GM12878 (cell line): ENCODE results near the gene DLL1. TPM values are rescaled to one million over a fixed set of nuclear protein-coding genes. Genes with fewer than 3 reads are reported as not detected.

ENCODE experiments used
- ATAC-seq: fragments of 200-7000 bp; cut with Tn5 transposase; 3 replicates; pipeline ENCODE4 v1.9.1; 2020; ENCODE audit warnings: mild to moderate bottlenecking, moderate library complexity
- BruUV-seq: library from RNA; stranded (reverse); fragments of 400-500 nt; replicated peaks from 2 replicates; lab custom pipeline; 2021; lab: Mats Ljungman, UMichigan
- CTCF ChIA-PET: fragments of 300-600 bp; sonication (Branson Sonifier 250); formaldehyde crosslinking; extraction: SDS; loops from one replicate; lab custom pipeline; 2021; ENCODE audit warnings: inconsistent platforms; lab: Yijun Ruan, JAX
- POLR2A ChIA-PET: fragments of 350-600 bp; formaldehyde crosslinking; extraction: SDS; loops from one replicate; lab custom pipeline; 2021; ENCODE audit warnings: inconsistent platforms; lab: Charles Lee
- RAD21 ChIA-PET: fragments of 300-600 bp; sonication (Branson Sonifier 250); formaldehyde crosslinking; loops from one replicate; lab custom pipeline; 2023; ENCODE audit warnings: antibody characterized with exemption; ENCODE audit not compliant: unreplicated experiment; lab: Charles Lee
- SMC1A ChIA-PET: fragments of 300-600 bp; sonication (Branson Sonifier 250); formaldehyde crosslinking; loops from one replicate; lab custom pipeline; 2023; ENCODE audit not compliant: unreplicated experiment, uncharacterized antibody; lab: Charles Lee
- DNase-seq: peaks from one replicate; pipeline ENCODE4 v3.0.0-alpha.2; 2011; ENCODE audit warnings: low read depth, low spot score
- FAIRE-seq: peaks from 3 replicates; lab custom pipeline; 2011; peaks lifted over from hg19 to GRCh38; lab: Jason Lieb, UNC
- H2AFZ ChIP-seq: 2 replicates; pipeline ENCODE4 v1.6.0; 2011; ENCODE audit warnings: low read depth, low read length, control low read depth; ENCODE audit not compliant: control insufficient read depth
- H3K27ac ChIP-seq: 2 replicates; pipeline ENCODE4 v1.5.1; 2011; ENCODE audit warnings: control low read depth; ENCODE audit not compliant: control insufficient read depth, insufficient read depth
- H3K27me3 ChIP-seq, 2 experiments: replicated peaks in 1 of 2; 2 replicates each; pipeline versions ENCODE4 v1.6.0 to v1.6.1; 2011; ENCODE audit warnings: low read length in 1 of 2; ENCODE audit not compliant: control insufficient read depth in 2 of 2, insufficient read depth in 2 of 2
- H3K36me3 ChIP-seq, 2 experiments: 2 replicates each; pipeline ENCODE4 v1.5.1; 2011; ENCODE audit warnings: low read length in 1 of 2; ENCODE audit not compliant: control insufficient read depth in 2 of 2, insufficient read depth in 2 of 2
- H3K4me1 ChIP-seq: 2 replicates; pipeline ENCODE4 v1.6.1; 2011; ENCODE audit warnings: mild to moderate bottlenecking, low read length, moderate library complexity, mixed read lengths; ENCODE audit not compliant: control insufficient read depth, insufficient read depth
- H3K4me2 ChIP-seq: 2 replicates; pipeline ENCODE4 v1.6.0; 2011; ENCODE audit warnings: control low read depth; ENCODE audit not compliant: control insufficient read depth, insufficient read depth
- H3K4me3 ChIP-seq: fragments of 200-600 bp; sonication (generic); 2 replicates; pipeline ENCODE4 v1.5.1; 2016
- H3K79me2 ChIP-seq: 2 replicates; pipeline ENCODE4 v1.6.0; 2011; ENCODE audit warnings: low read length; ENCODE audit not compliant: control insufficient read depth, insufficient read depth
- H3K9ac ChIP-seq: 2 replicates; pipeline ENCODE4 v1.8.0; 2011; ENCODE audit warnings: low read length, control low read depth, mixed read lengths; ENCODE audit not compliant: control insufficient read depth, insufficient read depth
- H3K9me3 ChIP-seq: replicated peaks from 3 replicates; pipeline ENCODE4 v1.5.1; 2011; ENCODE audit warnings: mild to moderate bottlenecking, low read length; ENCODE audit not compliant: control insufficient read depth, insufficient read depth
- H4K20me1 ChIP-seq: 2 replicates; pipeline ENCODE4 v1.6.0; 2011; ENCODE audit not compliant: control insufficient read depth, insufficient read depth
- BHLHE40 ChIP-seq, 2 experiments: fragments of 450-650 bp in 1 of 2; IDR thresholded peaks; 2 replicates each; pipeline ENCODE4 v1.6.1; 2011 to 2017; ENCODE audit warnings: low read depth in 2 of 2, borderline replicate concordance in 1 of 2, improper control_type of control experiment in 1 of 2, low read length in 1 of 2, mild to moderate bottlenecking in 1 of 2
- CBX3 ChIP-seq: fragments of 200-600 bp; sonication (generic); IDR thresholded peaks from 2 replicates; pipeline ENCODE4 v1.6.1; 2016; ENCODE audit warnings: low read depth, borderline replicate concordance
- CHD1 ChIP-seq: IDR thresholded peaks from 2 replicates; pipeline ENCODE4 v1.6.1; 2012; ENCODE audit warnings: low read depth, low read length, improper control_type of control experiment
- CREM ChIP-seq: IDR thresholded peaks from 2 replicates; pipeline ENCODE4 v1.6.1; 2014; ENCODE audit warnings: antibody characterized with exemption, low read depth
- ELK1 ChIP-seq: IDR thresholded peaks from 2 replicates; pipeline ENCODE4 v1.6.1; 2012; ENCODE audit warnings: low read depth, low read length, improper control_type of control experiment
- EZH2 ChIP-seq: IDR thresholded peaks from 2 replicates; pipeline ENCODE4 v1.6.1; 2012; ENCODE audit warnings: low read depth, mild to moderate bottlenecking, control low read depth, inconsistent platforms, low read length, borderline replicate concordance; ENCODE audit not compliant: control insufficient read depth
- GATAD2B ChIP-seq: fragments of 450-650 bp; conservative IDR thresholded peaks from 2 replicates; pipeline ENCODE4 v1.6.1; 2017; ENCODE audit warnings: low read depth, mild to moderate bottlenecking, moderate library complexity
- JUND ChIP-seq: IDR thresholded peaks from 2 replicates; pipeline ENCODE4 v1.6.1; 2012; ENCODE audit warnings: low read depth, mild to moderate bottlenecking, low read length, improper control_type of control experiment, moderate library complexity
- KAT2A ChIP-seq: conservative IDR thresholded peaks from 2 replicates; pipeline ENCODE4 v1.6.1; 2011; ENCODE audit warnings: low read depth, low read length; ENCODE audit not compliant: control insufficient read depth
- NBN ChIP-seq: fragments of 450-650 bp; IDR thresholded peaks from 2 replicates; pipeline ENCODE4 v1.6.1; 2016
- NR2C1 ChIP-seq: fragments of 450-650 bp; IDR thresholded peaks from 2 replicates; pipeline ENCODE4 v1.6.1; 2017; ENCODE audit warnings: antibody characterized with exemption, mild to moderate bottlenecking, moderate library complexity
- PAX5 ChIP-seq: IDR thresholded peaks from 2 replicates; pipeline ENCODE4 v1.6.1; 2011; ENCODE audit warnings: low read depth, low read length, borderline replicate concordance
- RAD21 ChIP-seq: IDR thresholded peaks from 2 replicates; pipeline ENCODE4 v1.6.1; 2011; ENCODE audit warnings: mild to moderate bottlenecking, low read depth, low read length, moderate library complexity; ENCODE audit not compliant: insufficient read depth
- SRF ChIP-seq, 2 experiments: IDR thresholded peaks; 2 replicates each; pipeline ENCODE4 v1.6.1; 2011; ENCODE audit warnings: low read depth in 2 of 2, low read length in 2 of 2, mild to moderate bottlenecking in 1 of 2, moderate library complexity in 1 of 2
- STAT1 ChIP-seq: fragments of 450-650 bp; conservative IDR thresholded peaks from 2 replicates; pipeline ENCODE4 v1.6.1; 2014; ENCODE audit warnings: antibody characterized with exemption, mild to moderate bottlenecking
- TCF7 ChIP-seq: IDR thresholded peaks from 2 replicates; pipeline ENCODE4 v1.6.1; 2014; ENCODE audit warnings: antibody characterized with exemption, borderline replicate concordance
- USF1 ChIP-seq: IDR thresholded peaks from 2 replicates; pipeline ENCODE4 v1.6.1; 2011; ENCODE audit warnings: borderline replicate concordance, low read depth, mild to moderate bottlenecking, moderate library complexity, mixed read lengths, low read length; ENCODE audit not compliant: insufficient read depth; ENCODE audit errors: extremely low read length
- WGBS: methylation state at CpG from one replicate; pipeline ENCODE4 v1.1.6; 2016; ENCODE audit warnings: low lambda C conversion rate; ENCODE audit not compliant: insufficient replicate concordance, insufficient coverage; ENCODE audit errors: missing lambda C conversion rate; 5-methylcytosine and 5-hydroxymethylcytosine counted together
- in situ Hi-C: fragments of 300-500 bp; cut with MboI; formaldehyde crosslinking; loops from 9 replicates; pipeline ENCODE4 v1.14.3; 2018; ENCODE audit warnings: mixed read lengths
- intact Hi-C: fragments of 100-400 bp; cut with micrococcal nuclease; formaldehyde crosslinking; loops from one replicate; pipeline ENCODE4 v1.14.2; 2022; ENCODE audit not compliant: unreplicated experiment
- polyA plus RNA-seq, 11 experiments: library from polyadenylated mRNA; depleted of rRNA in 4 of 11; unstranded in 6 of 11; stranded (reverse) in 5 of 11; fragments of >200 nt; fragmentation: Nextera tagmentation in 4 of 11; fragmentation: Illumina TruSeq in 1 of 11; extraction: Ambion mirVana in 4 of 11; extraction: Trizol in 1 of 11; gene quantifications; 1 replicate in 1 of 11; 2 replicates in 10 of 11; pipeline versions ENCODE4 v1.2.1 to v1.2.3, GENCODE V29; 2011 to 2016; ENCODE audit warnings: inconsistent platforms in 2 of 11, missing spikeins in 2 of 11, low read depth in 1 of 11
- total RNA-seq, 4 experiments: library from RNA; depleted of rRNA in 3 of 4; stranded (reverse); fragments of >200 nt in 3 of 4; fragmentation: Illumina TruSeq in 1 of 4; extraction: Trizol in 1 of 4; gene quantifications; 2 replicates each; pipeline versions ENCODE4 v1.2.1 to v1.2.3, GENCODE V29; 2013 to 2021

Gene DLL1
- total and polyA plus RNA-seq, 10 of the 15 experiments (the other 5 are each of a cell fraction or from before 2014, with no cell fraction given) = 0.02 to 0.80 (median 0.19) TPM

- no peak for TF ChIP-seq ELK1
- no peak for TF ChIP-seq SRF (IDR thresholded peaks at IDR 0.05; ENCODE audit: low read depth in 2 of 2, low read length in 2 of 2)
- TF ChIP-seq USF1 = no peak
- no peak for TF ChIP-seq EZH2
- no peak for TF ChIP-seq RAD21
- TF ChIP-seq GATAD2B = no peak
- no peak for TF ChIP-seq KAT2A
- no peak for TF ChIP-seq STAT1
- no peak for TF ChIP-seq NBN
- no peak for TF ChIP-seq CBX3
- no peak for TF ChIP-seq PAX5
Observed at GRCh38 chr6:170235391-170236125, 55.3 kb downstream of the DLL1 start (continued).

DNA sequence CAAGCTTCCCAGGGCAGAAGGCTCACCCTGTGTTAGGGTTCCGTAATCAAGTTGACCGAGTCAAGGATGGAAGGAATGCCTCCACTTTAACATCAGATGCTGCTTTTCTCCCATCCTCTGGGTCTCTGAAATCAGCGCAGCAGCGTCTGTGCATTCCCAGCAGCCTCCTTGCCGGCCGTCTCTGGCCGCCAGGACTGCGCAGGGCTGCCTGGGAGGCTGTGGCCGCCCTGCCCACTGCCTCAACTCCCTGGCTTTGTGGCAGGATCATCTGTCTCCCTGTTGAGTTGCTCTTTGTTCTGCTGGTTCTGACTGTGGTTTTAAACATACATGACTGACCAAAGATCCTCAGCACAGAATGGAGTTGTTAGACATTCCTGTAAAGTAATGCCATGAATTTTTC, 56.5 kb downstream of the DLL1 start:
- ChIA-PET RAD21 (no interaction called here), CTCF (no interaction called here), SMC1A (no interaction called here), POLR2A (no interaction called here)
- in situ Hi-C loops (no loop called here), intact Hi-C loops (no loop called here)
- no peaks in the 10 kb centered on the region for H3K9me3 ChIP-seq
- H3K79me2 ChIP-seq = no peaks in the 10 kb centered on the region
- ATAC-seq (no peak), FAIRE-seq (no peak), DNase-seq (no peak)
- H2AFZ ChIP-seq = no peak overlapping the region
- WGBS = 52% methylated on average over 9 of the region's 9 CpGs
- no peak overlapping the region for H3K4me2 ChIP-seq
- no peaks in the 10 kb centered on the region for H4K20me1 ChIP-seq
- no peaks in the 10 kb centered on the region for H3K36me3 ChIP-seq
- no peaks in the 10 kb centered on the region for H3K4me1 ChIP-seq
- no peak overlapping the region for H3K4me3 ChIP-seq
- H3K27me3 ChIP-seq = no peaks in the 10 kb centered on the region
- no peak overlapping the region for H3K27ac ChIP-seq
- H3K9ac ChIP-seq = no peak overlapping the region
- BruUV-seq = no TSS peak
- TF ChIP-seq CREM (no peak), JUND (no peak), ELK1 (no peak), TCF7 (no peak), USF1 (no peak), CHD1 (no peak), BHLHE40 (IDR thresholded peaks at IDR 0.05; ENCODE audit: borderline replicate concordance in 1 of 2, low read depth in 2 of 2, low read length in 1 of 2) (no peak), NR2C1 (no peak)
